GM13977 (cell line): ENCODE data around the gene TAF8.

Experiments used
- DNase-seq: peaks from one replicate; pipeline ENCODE4 v3.0.0; 2012; ENCODE audit warnings: low spot score
- CTCF ChIP-seq: IDR thresholded peaks from 2 replicates; pipeline ENCODE4 v1.5.1; 2012; ENCODE audit warnings: mild to moderate bottlenecking, control low read depth; ENCODE audit not compliant: insufficient read depth; ENCODE audit errors: extremely low read depth, missing control alignments
- in situ Hi-C: fragments of 300-500 bp; cut with MboI; formaldehyde crosslinking; loops from one replicate; pipeline ENCODE4 v1.12.0; 2022; ENCODE audit warnings: low sequenced_read_pairs, low pct_unique_long_range_greater_than_20kb, mixed read lengths, inconsistent platforms; ENCODE audit not compliant: unreplicated experiment

TAF8 gene

GRCh38 chr6:42104804-42105125, 54.4 kb downstream of the TAF8 start:
- TF ChIP-seq CTCF, result no peak
- no peak for DNase-seq
- in situ Hi-C loops, result no loop called here

- no peak for DNase-seq
- in situ Hi-C loops, result no loop called here
- TF ChIP-seq CTCF, result no peak
Observed at GRCh38 chr6:42105156-42105648, 54.9 kb downstream of the TAF8 start.

- DNase-seq, result no peak
- TF ChIP-seq CTCF, result no peak
- in situ Hi-C loops, result no loop called here
Observed at GRCh38 chr6:42105709-42106108, 55.4 kb downstream of the TAF8 start.

- TF ChIP-seq CTCF, result no peak
- no peak for DNase-seq
- in situ Hi-C loops, result no loop called here
Observed at GRCh38 chr6:42106112-42107023, 56.0 kb downstream of the TAF8 start.

- DNase-seq, result no peak
- in situ Hi-C loops, result no loop called here
- no peak for TF ChIP-seq CTCF
Observed at GRCh38 chr6:42108071-42108470, 57.7 kb downstream of the TAF8 start.

GRCh38 chr6:42110683-42111082, 60.4 kb downstream of the TAF8 start:
- DNase-seq, result no peak
- in situ Hi-C loops, result no loop called here
- no peak for TF ChIP-seq CTCF
